Astrocyte of the spinal cord (primary cell): ENCODE results near the gene NKX2-3.
A peak's percentile ranks its signal among the peaks of the same experiment; 100 is the strongest.

Source experiments
- DNase-seq: peaks from one replicate; pipeline ENCODE4 v3.0.0; 2011; ENCODE audit warnings: low read depth, low spot score
- H3K4me3 ChIP-seq: 2 replicates; pipeline ENCODE4 v1.5.1; 2011; ENCODE audit warnings: low read depth, mild to moderate bottlenecking, low read length, moderate library complexity
- in situ Hi-C: cut with HindIII; loops from 2 replicates; pipeline ENCODE4 v1.10.0; 2017; ENCODE audit warnings: low sequenced_read_pairs
- TF ChIP-seq, protein P1 (sequence below): IDR thresholded peaks from 2 replicates; pipeline ENCODE4 v1.5.1; 2012; ENCODE audit warnings: low read depth, mild to moderate bottlenecking, low read length, inconsistent platforms

The NKX2-3 gene

DNA sequence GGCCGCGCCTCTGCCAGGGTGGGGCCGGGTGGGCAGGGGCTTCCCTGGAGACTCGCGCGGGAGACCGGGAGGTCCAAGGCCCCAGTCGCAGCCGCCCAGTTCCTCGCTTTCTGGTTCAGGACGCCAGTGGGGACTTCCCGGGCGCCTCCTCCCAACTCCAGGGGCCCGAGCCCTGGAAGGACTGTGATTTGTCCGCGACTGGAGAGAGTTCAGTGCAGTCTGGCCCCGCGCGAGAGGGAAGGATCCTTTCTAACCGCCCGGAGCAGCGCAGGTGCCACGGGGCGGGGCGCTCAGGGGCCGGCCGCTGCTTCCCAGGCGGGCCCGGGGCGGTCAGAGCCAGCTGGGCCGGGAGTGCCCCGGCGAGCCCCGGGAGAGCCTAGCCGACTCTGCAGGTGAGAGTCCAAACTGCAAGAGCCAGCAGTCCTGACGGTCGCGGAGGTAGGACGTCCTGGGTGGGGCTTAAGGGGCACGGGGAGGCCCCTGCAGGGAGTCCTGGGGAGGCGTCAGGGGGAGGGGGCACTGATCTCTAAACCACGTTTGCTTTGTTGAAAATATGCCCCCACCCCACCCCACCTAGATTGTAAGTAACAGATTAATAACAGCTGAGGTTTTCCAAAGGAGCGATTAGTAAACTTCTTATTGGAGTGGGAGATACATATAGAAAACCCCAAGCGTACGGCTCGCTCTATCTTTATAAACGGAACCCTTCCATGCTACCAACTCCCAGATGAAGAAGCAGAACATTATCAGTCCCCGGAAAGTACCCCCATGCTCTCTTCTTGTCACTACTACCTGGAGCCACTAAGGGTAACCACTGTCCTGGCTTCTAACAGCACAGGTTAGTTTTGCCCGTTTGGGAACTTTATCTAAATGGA is 8.2 kb downstream of the NKX2-3 start:
- DNase-seq: no peak
- in situ Hi-C loops: no loop called here
- TF ChIP-seq, protein P1, sequence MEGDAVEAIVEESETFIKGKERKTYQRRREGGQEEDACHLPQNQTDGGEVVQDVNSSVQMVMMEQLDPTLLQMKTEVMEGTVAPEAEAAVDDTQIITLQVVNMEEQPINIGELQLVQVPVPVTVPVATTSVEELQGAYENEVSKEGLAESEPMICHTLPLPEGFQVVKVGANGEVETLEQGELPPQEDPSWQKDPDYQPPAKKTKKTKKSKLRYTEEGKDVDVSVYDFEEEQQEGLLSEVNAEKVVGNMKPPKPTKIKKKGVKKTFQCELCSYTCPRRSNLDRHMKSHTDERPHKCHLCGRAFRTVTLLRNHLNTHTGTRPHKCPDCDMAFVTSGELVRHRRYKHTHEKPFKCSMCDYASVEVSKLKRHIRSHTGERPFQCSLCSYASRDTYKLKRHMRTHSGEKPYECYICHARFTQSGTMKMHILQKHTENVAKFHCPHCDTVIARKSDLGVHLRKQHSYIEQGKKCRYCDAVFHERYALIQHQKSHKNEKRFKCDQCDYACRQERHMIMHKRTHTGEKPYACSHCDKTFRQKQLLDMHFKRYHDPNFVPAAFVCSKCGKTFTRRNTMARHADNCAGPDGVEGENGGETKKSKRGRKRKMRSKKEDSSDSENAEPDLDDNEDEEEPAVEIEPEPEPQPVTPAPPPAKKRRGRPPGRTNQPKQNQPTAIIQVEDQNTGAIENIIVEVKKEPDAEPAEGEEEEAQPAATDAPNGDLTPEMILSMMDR: no peak
- H3K4me3 ChIP-seq: no peak overlapping the region

GRCh38 chr10:99544322-99544721 is 11.6 kb downstream of the NKX2-3 start:
- TF ChIP-seq, protein P1: no peak
- no peak overlapping the region for H3K4me3 ChIP-seq
- no peak for DNase-seq
- in situ Hi-C loops: no loop called here

- H3K4me3 ChIP-seq: no peak overlapping the region
- TF ChIP-seq, protein P1: peak; percentile 29
- in situ Hi-C loops: no loop called here
- DNase-seq: no peak
These were observed 15.3 kb downstream of the NKX2-3 start for GRCh38 chr10:99548041-99548530.

DNA sequence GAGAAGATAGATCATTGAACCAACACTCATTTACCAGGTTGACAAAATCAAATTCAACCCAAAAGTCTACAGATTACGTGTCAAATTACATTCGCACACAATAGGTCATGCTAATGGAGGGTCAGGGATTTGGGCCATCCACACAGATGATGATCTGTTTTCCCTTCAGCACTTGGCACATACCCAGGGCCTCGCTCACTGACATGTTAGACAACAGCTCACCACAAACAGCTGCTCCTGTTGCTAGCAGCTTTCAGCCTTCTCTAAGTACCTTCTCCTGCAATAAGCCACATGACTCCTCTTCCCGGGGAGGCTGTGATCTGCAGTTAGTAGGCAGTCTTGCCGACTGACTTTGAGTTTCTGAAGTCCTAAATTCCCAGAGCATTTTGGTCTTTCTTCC is 18.4 kb downstream of the NKX2-3 start:
- in situ Hi-C loops: no loop called here
- TF ChIP-seq, protein P1: no peak

GRCh38 chr10:99551616-99552015 is 18.9 kb downstream of the NKX2-3 start:
- TF ChIP-seq, protein P1: no peak
- in situ Hi-C loops: no loop called here
- H3K4me3 ChIP-seq: no peak overlapping the region
- no peak for DNase-seq

More for the DNA sequence above, 18.4 kb downstream of the NKX2-3 start:
- DNase-seq: no peak
- H3K4me3 ChIP-seq: no peak overlapping the region

GRCh38 chr10:99555371-99555770 is 22.6 kb downstream of the NKX2-3 start:
- TF ChIP-seq, protein P1: no peak
- in situ Hi-C loops: no loop called here

More at GRCh38 chr10:99555371-99555770, 22.6 kb downstream of the NKX2-3 start:
- no peak overlapping the region for H3K4me3 ChIP-seq
- DNase-seq: no peak
